ENCODE measurements around the gene CORO6.
A peak's percentile ranks its signal among the peaks of the same experiment; 100 is the strongest.

The CORO6 gene

GRCh38 chr17:29628644-29629043 is 5.9 kb upstream of the CORO6 start:
- Histone ChIP-seq H3K36me3 (ENCODE audit: low read depth) (peaks cover 5% of the 10 kb centered on the region; the same call in 1 of the 2 replicates), H3K27ac (ENCODE audit: poor library complexity, severe bottlenecking) (no peak overlapping the region), H3K4me3 (ENCODE audit: severe bottlenecking) (no peak overlapping the region), H3K4me1 (ENCODE audit: insufficient read depth, poor library complexity, severe bottlenecking) (peaks cover 6% of the 10 kb centered on the region), H3K9me3 (ENCODE audit: severe bottlenecking) (no peaks in the 10 kb centered on the region), H3K27me3 (ENCODE audit: insufficient read depth, poor library complexity, severe bottlenecking) (no peaks in the 10 kb centered on the region)
- DNase-seq (ENCODE audit: low spot score) (no peak), ATAC-seq (ENCODE audit: low read depth) (no peak)
- no peak for TF ChIP-seq CTCF (IDR thresholded peaks at IDR 0.05; ENCODE audit: poor library complexity, severe bottlenecking)

- ATAC-seq (ENCODE audit: low read depth) = no peak
- Histone ChIP-seq H3K4me1 (ENCODE audit: insufficient read depth, poor library complexity, severe bottlenecking) (peaks cover 13% of the 10 kb centered on the region), H3K4me3 (ENCODE audit: severe bottlenecking) (no peak overlapping the region), H3K36me3 (ENCODE audit: low read depth) (peaks cover 5% of the 10 kb centered on the region; the same call in 1 of the 2 replicates), H3K27ac (ENCODE audit: poor library complexity, severe bottlenecking) (no peak overlapping the region), H3K9me3 (ENCODE audit: severe bottlenecking) (no peaks in the 10 kb centered on the region), H3K27me3 (ENCODE audit: insufficient read depth, poor library complexity, severe bottlenecking) (no peaks in the 10 kb centered on the region)
- no peak for TF ChIP-seq CTCF (IDR thresholded peaks at IDR 0.05; ENCODE audit: poor library complexity, severe bottlenecking)
- DNase-seq (ENCODE audit: low spot score) = no peak
Observed at GRCh38 chr17:29627951-29628350, 5.2 kb upstream of the CORO6 start.

GRCh38 chr17:29625037-29625750 is 2.5 kb upstream of the CORO6 start:
- no peak for ATAC-seq (ENCODE audit: low read depth)
- TF ChIP-seq CTCF (IDR thresholded peaks at IDR 0.05; ENCODE audit: poor library complexity, severe bottlenecking) = no peak
- no peaks in the 10 kb centered on the region for H3K9me3 ChIP-seq (ENCODE audit: severe bottlenecking)
- H3K27me3 ChIP-seq (ENCODE audit: insufficient read depth, poor library complexity, severe bottlenecking) = no peaks in the 10 kb centered on the region
- DNase-seq (ENCODE audit: low spot score) = no peak
- H3K4me3 ChIP-seq (ENCODE audit: severe bottlenecking) = no peak overlapping the region
- peak overlapping the region; percentile 76 for H3K27ac ChIP-seq (ENCODE audit: poor library complexity, severe bottlenecking)
- no peaks in the 10 kb centered on the region for H3K36me3 ChIP-seq (ENCODE audit: low read depth)
- H3K4me1 ChIP-seq (ENCODE audit: insufficient read depth, poor library complexity, severe bottlenecking) = peaks cover 19% of the 10 kb centered on the region

GRCh38 chr17:29624586-29624985 is 1.9 kb upstream of the CORO6 start:
- peak overlapping the region; percentile 76 for H3K27ac ChIP-seq (ENCODE audit: poor library complexity, severe bottlenecking)
- DNase-seq (ENCODE audit: low spot score) (no peak), ATAC-seq (ENCODE audit: low read depth) (no peak)

More at GRCh38 chr17:29624586-29624985, 1.9 kb upstream of the CORO6 start:
- Histone ChIP-seq H3K27me3 (ENCODE audit: insufficient read depth, poor library complexity, severe bottlenecking) (no peaks in the 10 kb centered on the region), H3K4me1 (ENCODE audit: insufficient read depth, poor library complexity, severe bottlenecking) (peaks cover 25% of the 10 kb centered on the region), H3K4me3 (ENCODE audit: severe bottlenecking) (no peak overlapping the region), H3K9me3 (ENCODE audit: severe bottlenecking) (no peaks in the 10 kb centered on the region), H3K36me3 (ENCODE audit: low read depth) (no peaks in the 10 kb centered on the region)
- no peak for TF ChIP-seq CTCF (IDR thresholded peaks at IDR 0.05; ENCODE audit: poor library complexity, severe bottlenecking)
